GM12801 (cell line): ENCODE measurements around the gene TENM3.

Source experiments
- CTCF ChIP-seq: IDR thresholded peaks from one replicate; pipeline ENCODE4 v1.5.1; 2011; ENCODE audit warnings: control low read depth; ENCODE audit not compliant: insufficient read length; ENCODE audit errors: extremely low read depth

The TENM3 gene

GRCh38 chr4:182564724-182565369 is 321.6 kb downstream of the TENM3 start:
- no peak for TF ChIP-seq CTCF

- no peak for TF ChIP-seq CTCF
Observed at GRCh38 chr4:182567119-182567518, 323.9 kb downstream of the TENM3 start.

GRCh38 chr4:182569561-182569960 is 326.4 kb downstream of the TENM3 start:
- TF ChIP-seq CTCF = no peak

GRCh38 chr4:182574706-182575105 is 331.5 kb downstream of the TENM3 start:
- no peak for TF ChIP-seq CTCF

- no peak for TF ChIP-seq CTCF
Observed at GRCh38 chr4:182575225-182575624, 332.0 kb downstream of the TENM3 start.

GRCh38 chr4:182576601-182577289 is 333.5 kb downstream of the TENM3 start:
- TF ChIP-seq CTCF = no peak

- TF ChIP-seq CTCF = no peak
Observed at GRCh38 chr4:182577411-182577810, 334.2 kb downstream of the TENM3 start.
